GM18511 (cell line): ENCODE measurements around the gene SBF1.

Experiments used
- ATAC-seq: cut with Tn5 transposase; IDR thresholded peaks from one replicate; pipeline ENCODE4 v1.9.1; 2021; ENCODE audit warnings: mild to moderate bottlenecking, moderate library complexity; ENCODE audit not compliant: unreplicated experiment

The SBF1 gene

GRCh38 chr22:50486561-50487289 lies 11.9 kb upstream of the SBF1 start, which contains the start of gene MIOX:
MIOX (plus strand) TSS chr22:50486859; CDS start chr22:50486898, 39 bp downstream.
- no peak for ATAC-seq

GRCh38 chr22:50485221-50486131 lies 10.6 kb upstream of the SBF1 start:
- ATAC-seq, result no peak

GRCh38 chr22:50483977-50484853 lies 9.4 kb upstream of the SBF1 start:
- no peak for ATAC-seq

- no peak for ATAC-seq
Observed at GRCh38 chr22:50483556-50483955, 8.7 kb upstream of the SBF1 start.

GRCh38 chr22:50483106-50483505 lies 8.3 kb upstream of the SBF1 start:
- no peak for ATAC-seq

- ATAC-seq, result no peak
Observed at GRCh38 chr22:50482107-50483074, 7.6 kb upstream of the SBF1 start.

- no peak for ATAC-seq
Observed at GRCh38 chr22:50481440-50482106, 6.7 kb upstream of the SBF1 start, which contains the start of gene ADM2. ADM2 (plus strand) TSS chr22:50481543; CDS start chr22:50481848, 305 bp downstream.

- ATAC-seq, result no peak
Observed at GRCh38 chr22:50481045-50481439, 6.2 kb upstream of the SBF1 start.

GRCh38 chr22:50479721-50480120 lies 4.9 kb upstream of the SBF1 start:
- no peak for ATAC-seq

GRCh38 chr22:50477923-50478322 lies 3.1 kb upstream of the SBF1 start:
- ATAC-seq, result no peak

- ATAC-seq, result no peak
Observed at GRCh38 chr22:50476868-50477267, 2.0 kb upstream of the SBF1 start.

GRCh38 chr22:50475652-50476002 lies 792 bp upstream of the SBF1 start:
- ATAC-seq, result no peak

- no peak for ATAC-seq
Observed at GRCh38 chr22:50473855-50474671, 772 bp downstream of the SBF1 start.

GRCh38 chr22:50473088-50473487 lies 1.7 kb downstream of the SBF1 start:
- ATAC-seq, result no peak

GRCh38 chr22:50471962-50472361 lies 2.9 kb downstream of the SBF1 start:
- no peak for ATAC-seq

- no peak for ATAC-seq
Observed at GRCh38 chr22:50471197-50471847, 3.5 kb downstream of the SBF1 start.

GRCh38 chr22:50470491-50470890 lies 4.3 kb downstream of the SBF1 start:
- no peak for ATAC-seq
